HL-60 (cell line): Measurements from ENCODE around the gene TNFAIP8.

Source experiments
- DNase-seq, 2 experiments: peaks; one replicate each; pipeline ENCODE4 v3.0.0-alpha.2; 2010 to 2020; ENCODE audit warnings: low read depth in 1 of 2, low spot score in 1 of 2
- H3K27ac ChIP-seq: fragments of 250-450 bp; sonication (Bioruptor Pico); replicated peaks from 2 replicates; pipeline ENCODE4 v1.5.1; 2020; ENCODE audit warnings: mild to moderate bottlenecking, moderate library complexity
- H3K27me3 ChIP-seq: fragments of 250-450 bp; sonication (Bioruptor Pico); 2 replicates; pipeline ENCODE4 v1.5.1; 2021; ENCODE audit warnings: mild to moderate bottlenecking, moderate library complexity; ENCODE audit not compliant: insufficient read depth, poor library complexity, severe bottlenecking
- H3K4me3 ChIP-seq: replicated peaks from 2 replicates; pipeline ENCODE4 v1.5.1; 2011; ENCODE audit warnings: mild to moderate bottlenecking, control low read depth, low read length; ENCODE audit not compliant: insufficient read depth
- GABPA ChIP-seq: IDR thresholded peaks from 2 replicates; pipeline ENCODE4 v1.6.1; 2012; ENCODE audit warnings: low read depth
- POLR2AphosphoS5 ChIP-seq: IDR thresholded peaks from 2 replicates; pipeline ENCODE4 v1.6.1; 2012; ENCODE audit warnings: low read depth
- REST ChIP-seq: IDR thresholded peaks from 2 replicates; pipeline ENCODE4 v1.6.1; 2012; ENCODE audit warnings: low read depth; ENCODE audit not compliant: insufficient replicate concordance
- SPI1 ChIP-seq: IDR thresholded peaks from 2 replicates; pipeline ENCODE4 v1.6.1; 2012; ENCODE audit warnings: low read depth, mild to moderate bottlenecking, borderline replicate concordance
- TF ChIP-seq, protein P1 (sequence below): IDR thresholded peaks from one replicate; pipeline ENCODE4 v1.5.1; 2011; ENCODE audit warnings: low read length, control low read depth, inconsistent platforms; ENCODE audit not compliant: insufficient read depth

TNFAIP8 gene

DNA sequence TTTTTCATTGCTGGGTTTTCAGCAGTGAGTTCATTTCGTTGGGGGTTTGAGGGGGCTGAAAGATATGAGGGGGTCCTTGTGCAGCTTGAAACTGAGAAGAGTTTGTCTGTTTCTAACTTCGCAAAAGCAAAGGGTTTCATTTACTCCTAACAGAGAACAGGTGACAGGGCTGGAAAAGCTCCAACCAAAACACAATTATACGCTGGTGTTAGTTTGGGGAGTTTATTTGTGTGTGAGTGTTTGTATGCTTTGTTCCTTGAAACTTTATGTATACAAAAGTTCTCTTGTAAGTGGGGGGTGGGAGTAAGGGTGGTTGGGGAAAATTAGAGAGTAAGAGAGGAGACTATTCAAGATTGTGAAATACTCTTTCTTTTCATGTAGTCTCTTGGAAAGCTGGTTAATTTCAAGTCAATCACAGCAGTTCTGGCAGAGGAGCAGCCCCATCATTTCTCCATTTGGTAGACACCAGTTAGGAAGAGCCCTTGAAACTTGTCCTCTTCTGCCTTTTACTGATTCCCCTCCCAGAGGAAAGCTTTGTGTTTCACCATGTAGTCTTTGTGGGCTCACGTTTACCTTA lies 881 bp downstream of the TNFAIP8 start:
- Histone ChIP-seq H3K27me3 (no peaks in the 10 kb centered on the region), H3K27ac (no peak overlapping the region), H3K4me3 (peak overlapping the region; percentile 22)
- TF ChIP-seq, protein P1, sequence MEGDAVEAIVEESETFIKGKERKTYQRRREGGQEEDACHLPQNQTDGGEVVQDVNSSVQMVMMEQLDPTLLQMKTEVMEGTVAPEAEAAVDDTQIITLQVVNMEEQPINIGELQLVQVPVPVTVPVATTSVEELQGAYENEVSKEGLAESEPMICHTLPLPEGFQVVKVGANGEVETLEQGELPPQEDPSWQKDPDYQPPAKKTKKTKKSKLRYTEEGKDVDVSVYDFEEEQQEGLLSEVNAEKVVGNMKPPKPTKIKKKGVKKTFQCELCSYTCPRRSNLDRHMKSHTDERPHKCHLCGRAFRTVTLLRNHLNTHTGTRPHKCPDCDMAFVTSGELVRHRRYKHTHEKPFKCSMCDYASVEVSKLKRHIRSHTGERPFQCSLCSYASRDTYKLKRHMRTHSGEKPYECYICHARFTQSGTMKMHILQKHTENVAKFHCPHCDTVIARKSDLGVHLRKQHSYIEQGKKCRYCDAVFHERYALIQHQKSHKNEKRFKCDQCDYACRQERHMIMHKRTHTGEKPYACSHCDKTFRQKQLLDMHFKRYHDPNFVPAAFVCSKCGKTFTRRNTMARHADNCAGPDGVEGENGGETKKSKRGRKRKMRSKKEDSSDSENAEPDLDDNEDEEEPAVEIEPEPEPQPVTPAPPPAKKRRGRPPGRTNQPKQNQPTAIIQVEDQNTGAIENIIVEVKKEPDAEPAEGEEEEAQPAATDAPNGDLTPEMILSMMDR, result no peak
- TF ChIP-seq REST (no peak), GABPA (no peak), POLR2AphosphoS5 (no peak), SPI1 (no peak)
- no peak for DNase-seq

GRCh38 chr5:119357270-119357669 lies 1.5 kb downstream of the TNFAIP8 start:
- H3K27me3 ChIP-seq, result no peaks in the 10 kb centered on the region
- H3K4me3 ChIP-seq, result peak overlapping the region; percentile 22
- H3K27ac ChIP-seq, result no peak overlapping the region
- TF ChIP-seq POLR2AphosphoS5 (no peak), REST (no peak), SPI1 (no peak)
- TF ChIP-seq, protein P1, result no peak
- DNase-seq, result no peak

GRCh38 chr5:119357808-119358529 lies 2.1 kb downstream of the TNFAIP8 start:
- no peak for TF ChIP-seq POLR2AphosphoS5
- no peak for TF ChIP-seq SPI1
- TF ChIP-seq, protein P1, result no peak
- no peak for TF ChIP-seq GABPA
- TF ChIP-seq REST, result no peak
- no peaks in the 10 kb centered on the region for H3K27me3 ChIP-seq
- no peak for DNase-seq
- no peak overlapping the region for H3K4me3 ChIP-seq
- no peak overlapping the region for H3K27ac ChIP-seq
